WI38 (cell line): ENCODE data around the gene OGDHL.

Experiments
- H3K4me3 ChIP-seq: 2 replicates; pipeline ENCODE4 v1.5.1; 2011; ENCODE audit warnings: low read depth, mild to moderate bottlenecking, control low read depth, low read length
- CTCF ChIP-seq: IDR thresholded peaks from 2 replicates; pipeline ENCODE4 v1.5.1; 2012; ENCODE audit warnings: low read depth, mild to moderate bottlenecking, control low read depth, low read length

Gene OGDHL

GRCh38 chr10:49740346-49741107 is 21.6 kb downstream of the OGDHL start:
- H3K4me3 ChIP-seq, result no peak overlapping the region
- TF ChIP-seq CTCF, result no peak

- no peak for TF ChIP-seq CTCF
- no peak overlapping the region for H3K4me3 ChIP-seq
These were observed 22.7 kb downstream of the OGDHL start for GRCh38 chr10:49739426-49739825.

- TF ChIP-seq CTCF, result no peak
- no peak overlapping the region for H3K4me3 ChIP-seq
These were observed 23.3 kb downstream of the OGDHL start for GRCh38 chr10:49738616-49739360.

GRCh38 chr10:49737474-49738201 is 24.5 kb downstream of the OGDHL start:
- H3K4me3 ChIP-seq, result no peak overlapping the region
- no peak for TF ChIP-seq CTCF

- H3K4me3 ChIP-seq, result no peak overlapping the region
- TF ChIP-seq CTCF, result no peak
These were observed 25.5 kb downstream of the OGDHL start for GRCh38 chr10:49736564-49737113.

- no peak overlapping the region for H3K4me3 ChIP-seq
- no peak for TF ChIP-seq CTCF
These were observed 26.1 kb downstream of the OGDHL start for GRCh38 chr10:49735848-49736563.
